Upper lobe of left lung (tissue), 4 donors: Measurements from ENCODE around the gene KDM5A.

Source experiments
- EP300 ChIP-seq, 4 donors: sonication (generic); formaldehyde crosslinking; IDR thresholded peaks; one replicate each; pipeline ENCODE4 v1.5.1; 2017; ENCODE audit warnings: antibody characterized with exemption in 4 of 4, control low read depth in 2 of 4
- POLR2A ChIP-seq, 4 donors: fragments of 450-650 bp; IDR thresholded peaks; one replicate each; pipeline ENCODE4 v1.5.1; 2016 to 2017; ENCODE audit warnings: antibody characterized with exemption in 4 of 4, mild to moderate bottlenecking in 2 of 4
- POLR2AphosphoS5 ChIP-seq, 2 donors: sonication (generic); formaldehyde crosslinking; IDR thresholded peaks; one replicate each; pipeline ENCODE4 v1.5.1; 2017; ENCODE audit warnings: antibody characterized with exemption in 2 of 2
- TF ChIP-seq, protein P1 (sequence below), 6 experiments: fragments of 450-650 bp in 4 of 6; fragments of 200-600 bp in 2 of 6; sonication (generic) in 2 of 6; IDR thresholded peaks; one replicate each; pipeline ENCODE4 v1.5.1; 2016 to 2019; ENCODE audit warnings: antibody characterized with exemption in 6 of 6

DNA sequence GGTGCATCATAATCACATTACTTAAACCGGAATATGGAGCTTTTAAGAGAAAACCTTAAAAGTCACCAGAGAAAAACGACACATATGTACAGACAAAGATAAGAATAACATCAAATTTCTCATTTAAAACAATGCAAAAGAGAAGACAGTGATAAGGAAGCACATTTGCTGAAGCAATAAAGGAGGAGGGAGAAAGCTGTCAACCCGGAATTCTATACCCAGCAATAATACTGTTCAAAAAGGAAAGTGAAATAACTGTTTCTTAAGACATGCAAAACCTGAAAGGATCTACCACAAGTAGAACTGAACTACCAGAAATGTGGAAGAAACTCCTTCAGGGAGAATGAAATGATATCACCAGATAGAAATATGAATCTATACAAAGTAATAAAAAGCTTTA, 141.8 kb downstream of the KDM5A start:
- TF ChIP-seq, protein P1, sequence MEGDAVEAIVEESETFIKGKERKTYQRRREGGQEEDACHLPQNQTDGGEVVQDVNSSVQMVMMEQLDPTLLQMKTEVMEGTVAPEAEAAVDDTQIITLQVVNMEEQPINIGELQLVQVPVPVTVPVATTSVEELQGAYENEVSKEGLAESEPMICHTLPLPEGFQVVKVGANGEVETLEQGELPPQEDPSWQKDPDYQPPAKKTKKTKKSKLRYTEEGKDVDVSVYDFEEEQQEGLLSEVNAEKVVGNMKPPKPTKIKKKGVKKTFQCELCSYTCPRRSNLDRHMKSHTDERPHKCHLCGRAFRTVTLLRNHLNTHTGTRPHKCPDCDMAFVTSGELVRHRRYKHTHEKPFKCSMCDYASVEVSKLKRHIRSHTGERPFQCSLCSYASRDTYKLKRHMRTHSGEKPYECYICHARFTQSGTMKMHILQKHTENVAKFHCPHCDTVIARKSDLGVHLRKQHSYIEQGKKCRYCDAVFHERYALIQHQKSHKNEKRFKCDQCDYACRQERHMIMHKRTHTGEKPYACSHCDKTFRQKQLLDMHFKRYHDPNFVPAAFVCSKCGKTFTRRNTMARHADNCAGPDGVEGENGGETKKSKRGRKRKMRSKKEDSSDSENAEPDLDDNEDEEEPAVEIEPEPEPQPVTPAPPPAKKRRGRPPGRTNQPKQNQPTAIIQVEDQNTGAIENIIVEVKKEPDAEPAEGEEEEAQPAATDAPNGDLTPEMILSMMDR (IDR thresholded peaks at IDR 0.05), result no peak
- TF ChIP-seq EP300 (IDR thresholded peaks at IDR 0.05) (no peak), POLR2AphosphoS5 (IDR thresholded peaks at IDR 0.05) (no peak), POLR2A (IDR thresholded peaks at IDR 0.05) (no peak)
